B cell (primary cell): ENCODE results near the gene PARN. TPM values are rescaled to one million over a fixed set of nuclear protein-coding genes. Genes with fewer than 3 reads are reported as not detected.
"Not testable (repeated sequence)": the region's sequence is repeated elsewhere in the genome, so short reads cannot be mapped to it uniquely, and the experiment has no call there.

Experiments used
- ATAC-seq: fragments of 200-7000 bp; cut with Tn5 transposase; one replicate; pipeline ENCODE4 v1.10.0; 2021; ENCODE audit warnings: low read depth, mild to moderate bottlenecking, moderate number of reproducible peaks, moderate library complexity
- CTCF ChIA-PET: fragments of 350-600 bp; sonication (Branson Sonifier 250); formaldehyde crosslinking; loops from one replicate; lab custom pipeline; 2021; ENCODE audit warnings: antibody characterized with exemption, inconsistent platforms; lab: Charles Lee
- POLR2A ChIA-PET: fragments of 350-600 bp; sonication (Branson Sonifier 250); formaldehyde crosslinking; loops from one replicate; lab custom pipeline; 2021; ENCODE audit warnings: antibody characterized with exemption; lab: Charles Lee
- DNase-seq: peaks from one replicate; pipeline ENCODE4 v3.0.0; 2013
- H2AFZ ChIP-seq: 2 replicates; pipeline ENCODE4 v1.6.1; 2012; ENCODE audit warnings: mild to moderate bottlenecking, low read depth, low read length; ENCODE audit not compliant: insufficient read depth, poor library complexity, severe bottlenecking
- H3K27ac ChIP-seq, 2 donors: 1 replicate in 1 of 2; 2 replicates in 1 of 2; pipeline ENCODE4 v1.5.1; 2012 to 2013; ENCODE audit warnings: low read length in 2 of 2, mild to moderate bottlenecking in 2 of 2, moderate library complexity in 1 of 2
- H3K27me3 ChIP-seq, 4 experiments: fragments of 200-600 bp in 1 of 4; sonication (generic) in 1 of 4; replicated peaks in 1 of 4; 1 replicate in 2 of 4; 2 replicates in 2 of 4; pipeline versions ENCODE4 v1.6.1 to v1.7.0; 2013 to 2016; ENCODE audit warnings: low read length in 3 of 4, mild to moderate bottlenecking in 2 of 4, mixed read lengths in 1 of 4, moderate library complexity in 1 of 4; ENCODE audit not compliant: insufficient read depth in 4 of 4, control insufficient read depth in 3 of 4; ENCODE audit errors: control extremely low read depth in 1 of 4
- H3K36me3 ChIP-seq, 2 experiments: replicated peaks in 1 of 2; 1 replicate in 1 of 2; 2 replicates in 1 of 2; pipeline versions ENCODE4 v1.6.1 to v1.7.1; 2013; ENCODE audit warnings: low read length in 1 of 2; ENCODE audit not compliant: insufficient read depth in 2 of 2, control insufficient read depth in 1 of 2; ENCODE audit errors: control extremely low read depth in 1 of 2, extremely low read depth in 1 of 2
- H3K4me1 ChIP-seq, 2 donors: fragments of 200-600 bp in 1 of 2; sonication (generic) in 1 of 2; 1 replicate in 1 of 2; 2 replicates in 1 of 2; pipeline versions ENCODE4 v1.5.1 to v1.6.1; 2013 to 2017; ENCODE audit warnings: low read length in 2 of 2; ENCODE audit not compliant: control insufficient read depth in 2 of 2, insufficient read depth in 2 of 2
- H3K4me2 ChIP-seq: replicated peaks from 2 replicates; pipeline ENCODE3; 2012; ENCODE audit warnings: mild to moderate bottlenecking, low read depth, low read length; ENCODE audit not compliant: poor library complexity, severe bottlenecking
- H3K4me3 ChIP-seq, 5 experiments: fragments of 200-600 bp in 1 of 5; sonication (generic) in 1 of 5; 1 replicate in 3 of 5; 2 replicates in 2 of 5; pipeline versions ENCODE4 v1.5.1 to v1.7.0; 2011 to 2016; ENCODE audit warnings: low read length in 4 of 5, mild to moderate bottlenecking in 4 of 5, low read depth in 2 of 5, control low read depth in 1 of 5, moderate library complexity in 1 of 5; ENCODE audit not compliant: insufficient read depth in 1 of 5; ENCODE audit errors: control extremely low read depth in 1 of 5, extremely low read depth in 1 of 5
- H3K79me2 ChIP-seq: fragments of 200-600 bp; sonication (generic); one replicate; pipeline ENCODE4 v1.6.0; 2016; ENCODE audit warnings: low read length; ENCODE audit not compliant: control insufficient read depth, insufficient read depth
- H3K9ac ChIP-seq: fragments of 200-600 bp; sonication (generic); 2 replicates; pipeline ENCODE4 v1.6.1; 2017; ENCODE audit warnings: mild to moderate bottlenecking, low read length, moderate library complexity
- H3K9me3 ChIP-seq, 3 donors: one replicate each; pipeline versions ENCODE4 v1.6.1 to v1.7.1; 2013; ENCODE audit warnings: low read length in 2 of 3; ENCODE audit not compliant: control insufficient read depth in 2 of 3, insufficient read depth in 1 of 3; ENCODE audit errors: control extremely low read depth in 1 of 3
- H4K20me1 ChIP-seq: 2 replicates; pipeline ENCODE4 v1.6.0; 2012; ENCODE audit warnings: mild to moderate bottlenecking, low read length; ENCODE audit not compliant: insufficient read depth, control insufficient read depth, poor library complexity, severe bottlenecking
- H3K27ac Mint-ChIP-seq: one replicate; pipeline ENCODE4 v1.8.0; 2021; ENCODE audit warnings: mixed read lengths
- H3K27me3 Mint-ChIP-seq: one replicate; pipeline ENCODE4 v1.8.0; 2021; ENCODE audit warnings: mixed read lengths
- H3K4me1 Mint-ChIP-seq: one replicate; pipeline ENCODE4 v1.8.0; 2021; ENCODE audit warnings: mixed read lengths
- H3K4me3 Mint-ChIP-seq: one replicate; pipeline ENCODE4 v1.8.0; 2021; ENCODE audit warnings: mixed read lengths
- H3K9me3 Mint-ChIP-seq: one replicate; pipeline ENCODE4 v1.8.0; 2022; ENCODE audit warnings: mixed read lengths; ENCODE audit not compliant: insufficient read depth
- CTCF ChIP-seq: fragments of 200-600 bp; IDR thresholded peaks from one replicate; pipeline ENCODE4 v1.8.0; 2022; ENCODE audit warnings: antibody characterized with exemption, mild to moderate bottlenecking
- EZH2 ChIP-seq: IDR thresholded peaks from 2 replicates; pipeline ENCODE4 v1.6.1; 2012; ENCODE audit warnings: borderline replicate concordance, low read depth, mild to moderate bottlenecking, moderate library complexity, low read length; ENCODE audit not compliant: insufficient read depth, poor library complexity, severe bottlenecking
- WGBS: methylation state at CpG from one replicate; pipeline ENCODE4 v1.1.5; 2013; ENCODE audit warnings: missing lambda C conversion rate; ENCODE audit not compliant: insufficient coverage; 5-methylcytosine and 5-hydroxymethylcytosine counted together
- intact Hi-C: fragments of 100-400 bp; cut with micrococcal nuclease; formaldehyde crosslinking; loops from one replicate; pipeline ENCODE4 v1.10.0; 2022
- polyA plus RNA-seq: library from polyadenylated mRNA; depleted of rRNA; stranded (reverse); fragments of >200 nt; gene quantifications from 2 replicates; pipeline ENCODE4 v1.2.3, GENCODE V29; 2012
- total RNA-seq, 2 donors: library from RNA; stranded (reverse); fragments of 120-200 nt in 1 of 2; gene quantifications; 1 replicate in 1 of 2; 2 replicates in 1 of 2; pipeline versions ENCODE4 v1.2.3 to v1.2.4, GENCODE V29; 2013 to 2022

Gene PARN
- total and polyA plus RNA-seq, 2 donors (not counting 1 experiment from before 2014, with no cell fraction given), result 25.3 to 62.2 TPM

DNA sequence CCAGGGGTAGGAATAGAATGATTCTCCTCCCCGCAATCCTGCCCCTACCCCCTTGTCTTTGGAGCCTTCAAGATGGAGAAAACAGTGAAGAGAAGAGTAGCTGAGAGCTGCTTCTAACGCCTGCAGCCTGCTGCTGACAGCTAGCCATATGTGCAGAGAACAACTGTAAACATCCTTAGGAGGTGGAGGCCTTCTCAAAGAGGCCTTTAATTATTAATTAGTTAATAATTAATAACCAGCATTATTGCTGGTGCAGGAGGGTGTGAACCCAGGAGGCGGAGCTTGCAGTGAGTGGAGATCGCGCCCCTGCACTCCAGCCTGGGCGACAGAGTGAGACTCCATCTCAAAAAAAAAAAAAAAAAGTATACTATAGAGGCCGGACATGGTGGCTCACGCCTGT, 11.1 kb upstream of the PARN start:
- 83% methylated on average over 1 of the region's 8 CpGs for WGBS
- ATAC-seq (no peak), DNase-seq (no peak)
- TF ChIP-seq CTCF (no peak), EZH2 (no peak)
- H2AFZ ChIP-seq, result no peak overlapping the region
- no peaks in the 10 kb centered on the region for H3K9me3 Mint-ChIP-seq
- H3K9me3 ChIP-seq, result no peaks in the 10 kb centered on the region
- no peak overlapping the region for H3K9ac ChIP-seq
- intact Hi-C loops, result no loop called here
- H3K27me3 ChIP-seq, result no peaks in the 10 kb centered on the region
- no peak overlapping the region for H3K4me2 ChIP-seq
- ChIA-PET POLR2A (interaction anchor here (0.8 kb wide), 1 partner anchor 32 kb away, joined by 3 read pairs; no protein-coding TSS in a partner anchor), CTCF (interaction anchor here (0.7 kb wide), 1 partner anchor 1546 kb away, joined by 3 read pairs; no protein-coding TSS in a partner anchor)
- no peak overlapping the region for H3K27ac Mint-ChIP-seq
- H3K4me1 Mint-ChIP-seq, result peaks cover 32% of the 10 kb centered on the region
- peaks cover 97% of the 10 kb centered on the region for H3K79me2 ChIP-seq
- no peak overlapping the region for H3K4me3 ChIP-seq
- H3K36me3 ChIP-seq, result peaks cover 13 to 49% of the 10 kb centered on the region in 2 experiments
- H4K20me1 ChIP-seq, result peaks cover 73% of the 10 kb centered on the region
- no peak overlapping the region for H3K27ac ChIP-seq
- H3K27me3 Mint-ChIP-seq, result no peaks in the 10 kb centered on the region
- no peak overlapping the region for H3K4me3 Mint-ChIP-seq
- H3K4me1 ChIP-seq, result peaks cover 0 to 4% of the 10 kb centered on the region in 2 donors

- Histone ChIP-seq H3K79me2 (peaks cover 98% of the 10 kb centered on the region), H4K20me1 (peaks cover 79% of the 10 kb centered on the region), H3K27me3 (no peaks in the 10 kb centered on the region), H3K27ac (no peak overlapping the region), H3K36me3 (peaks cover 11 to 43% of the 10 kb centered on the region in 2 experiments), H2AFZ (no peak overlapping the region), H3K4me3 (no peak overlapping the region), H3K4me2 (no peak overlapping the region), H3K4me1 (peaks cover 0 to 4% of the 10 kb centered on the region in 2 donors), H3K9me3 (no peaks in the 10 kb centered on the region), H3K9ac (no peak overlapping the region)
- Mint-ChIP-seq H3K9me3 (no peaks in the 10 kb centered on the region), H3K4me1 (peaks cover 36% of the 10 kb centered on the region), H3K27me3 (no peaks in the 10 kb centered on the region), H3K27ac (no peak overlapping the region), H3K4me3 (no peak overlapping the region)
- no peak for ATAC-seq
- POLR2A ChIA-PET, result interaction anchor here (0.8 kb wide), 1 partner anchor 32 kb away, joined by 3 read pairs; no protein-coding TSS in a partner anchor
- CTCF ChIA-PET, result no interaction called here
- DNase-seq, result no peak
- WGBS, result 91% methylated on average over 6 of the region's 10 CpGs
- no peak for TF ChIP-seq EZH2
- intact Hi-C loops, result no loop called here
These were observed 10.5 kb upstream of the PARN start for GRCh38 chr16:14640538-14640937.

DNA sequence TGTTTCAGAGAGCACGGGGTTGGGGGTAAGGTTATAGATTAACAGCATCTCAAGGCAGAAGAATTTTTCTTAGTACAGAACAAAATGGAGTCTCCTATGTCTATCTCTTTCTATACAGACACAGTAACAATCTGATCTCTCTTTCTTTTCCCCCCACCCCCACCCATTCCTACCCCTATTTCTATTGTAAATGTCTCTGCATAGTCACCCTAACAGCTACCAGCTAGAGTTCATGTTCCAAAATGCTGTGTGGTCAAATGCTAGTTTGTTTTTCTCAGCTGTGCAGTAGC, 6.8 kb upstream of the PARN start:
- Histone ChIP-seq H4K20me1 (peaks cover 73% of the 10 kb centered on the region), H3K36me3 (peaks cover 5 to 14% of the 10 kb centered on the region in 2 experiments), H3K79me2 (peaks cover 94% of the 10 kb centered on the region), H3K4me1 (peaks cover 18 to 24% of the 10 kb centered on the region in 2 donors)
- H2AFZ ChIP-seq, H3K27me3 ChIP-seq, H3K4me2 ChIP-seq, DNase-seq, H3K27ac Mint-ChIP-seq, H3K4me3 Mint-ChIP-seq, H3K9ac ChIP-seq, H3K4me3 ChIP-seq, ATAC-seq, H3K27ac ChIP-seq, CTCF ChIA-PET, H3K9me3 Mint-ChIP-seq, H3K27me3 Mint-ChIP-seq, H3K9me3 ChIP-seq, POLR2A ChIA-PET: not testable (repeated sequence)
- H3K4me1 Mint-ChIP-seq, result peaks cover 55% of the 10 kb centered on the region
- no CpG with 5 or more reads among the region's 1 CpG for WGBS
- intact Hi-C loops, result loop anchor here (10.0 kb wide), 1 partner anchor 458 kb away; the partner anchor contains the start of gene RRN3
